ENCODE measurements around the gene LARGE1.

DNA sequence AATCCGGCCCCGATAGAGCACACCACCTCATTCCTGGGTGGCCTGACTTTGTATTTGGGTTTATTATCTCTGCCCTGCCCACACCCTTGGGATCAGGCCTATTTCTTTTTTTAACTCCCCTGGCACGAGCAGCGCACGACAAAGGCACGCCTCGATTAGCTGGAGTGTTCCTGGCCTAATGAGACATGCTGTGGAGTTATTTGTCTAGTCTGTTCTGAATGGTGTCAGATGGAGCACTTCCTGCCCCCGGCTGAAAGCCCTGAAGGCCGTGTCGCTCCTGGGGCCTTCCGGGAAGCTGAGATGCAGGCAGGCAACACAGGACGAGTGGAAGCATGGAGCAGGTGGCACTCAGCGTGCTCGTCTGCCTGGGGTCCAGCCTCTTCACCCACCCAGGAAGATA lies 47.1 kb downstream of the LARGE1 start:
- TF ChIP-seq EZH2phosphoT487 (IDR thresholded peaks at IDR 0.05; ENCODE audit: insufficient read depth, low read depth) (no peak), EZH2 (IDR thresholded peaks at IDR 0.05; ENCODE audit: insufficient read depth, poor library complexity, severe bottlenecking) (no peak)

All from GM23248 (cell line).